Vagina (tissue), 2 donors: ENCODE results near the gene ENOX1. TPM values are rescaled to one million over a fixed set of nuclear protein-coding genes. Genes with fewer than 3 reads are reported as not detected.

Experiments used
- DNase-seq, 2 donors: peaks; one replicate each; pipeline ENCODE4 v3.0.0-alpha.2; 2017; ENCODE audit errors: extremely low spot score in 2 of 2
- H3K27ac ChIP-seq: fragments of 200-600 bp; sonication (generic); one replicate; pipeline ENCODE4 v1.5.1; 2019
- H3K27me3 ChIP-seq: fragments of 200-600 bp; sonication (generic); one replicate; pipeline ENCODE4 v1.5.1; 2019
- H3K36me3 ChIP-seq, 2 donors: fragments of 200-600 bp; sonication (generic); one replicate each; pipeline ENCODE4 v1.5.1; 2017 to 2019
- H3K4me1 ChIP-seq: fragments of 200-600 bp; sonication (generic); one replicate; pipeline ENCODE4 v1.5.1; 2019
- H3K4me3 ChIP-seq, 2 donors: fragments of 200-600 bp; sonication (generic); 1 replicate in 1 of 2; 2 replicates in 1 of 2; pipeline ENCODE4 v1.5.1; 2016 to 2019
- H3K9me3 ChIP-seq: fragments of 200-600 bp; sonication (generic); one replicate; pipeline ENCODE4 v1.5.1; 2019
- CTCF ChIP-seq, 3 experiments: fragments of 450-650 bp in 2 of 3; fragments of 200-600 bp in 1 of 3; sonication (generic) in 1 of 3; IDR thresholded peaks; one replicate each; pipeline ENCODE4 v1.5.1; 2017 to 2019; ENCODE audit warnings: antibody characterized with exemption in 3 of 3, mild to moderate bottlenecking in 2 of 3, moderate library complexity in 2 of 3
- POLR2A ChIP-seq, 2 donors: fragments of 450-650 bp; IDR thresholded peaks; one replicate each; pipeline ENCODE4 v1.6.1; 2017; ENCODE audit warnings: antibody characterized with exemption in 2 of 2, mild to moderate bottlenecking in 2 of 2, moderate library complexity in 2 of 2
- POLR2AphosphoS5 ChIP-seq, 2 donors: sonication (generic); formaldehyde crosslinking; IDR thresholded peaks; one replicate each; pipeline ENCODE4 v1.9.0; 2017; ENCODE audit warnings: antibody characterized with exemption in 2 of 2, mild to moderate bottlenecking in 2 of 2, low read depth in 1 of 2; ENCODE audit not compliant: insufficient read depth in 1 of 2
- intact Hi-C: fragments of 100-400 bp; cut with DNase I; formaldehyde crosslinking; loops from one replicate; pipeline ENCODE4 v1.15.1; 2023
- total RNA-seq: library from RNA; depleted of rRNA; stranded (reverse); fragments of >200 nt; gene quantifications from one replicate; pipeline ENCODE4 v1.2.3, GENCODE V29; 2016

Gene ENOX1
- total RNA-seq, 1 donor from 2014 or later = 2.7 TPM

GRCh38 chr13:43285933-43286597 lies 500.7 kb downstream of the ENOX1 start:
- intact Hi-C loops = no loop called here
- no peak for DNase-seq
- H3K4me3 ChIP-seq = no peak overlapping the region
- H3K27me3 ChIP-seq = no peaks in the 10 kb centered on the region
- no peak for TF ChIP-seq POLR2A (IDR thresholded peaks at IDR 0.05)
- no peaks in the 10 kb centered on the region for H3K9me3 ChIP-seq
- no peak overlapping the region for H3K27ac ChIP-seq
- peaks cover 17% of the 10 kb centered on the region for H3K4me1 ChIP-seq
- no peaks in the 10 kb centered on the region for H3K36me3 ChIP-seq

- intact Hi-C loops = no loop called here
- H3K36me3 ChIP-seq = no peaks in the 10 kb centered on the region
- peaks cover 3% of the 10 kb centered on the region for H3K4me1 ChIP-seq
- H3K4me3 ChIP-seq = no peak overlapping the region
- no peaks in the 10 kb centered on the region for H3K27me3 ChIP-seq
- H3K27ac ChIP-seq = no peak overlapping the region
- TF ChIP-seq POLR2AphosphoS5 (IDR thresholded peaks at IDR 0.05; ENCODE audit: insufficient read depth in 1 of 2, low read depth in 1 of 2) (no peak), CTCF (IDR thresholded peaks at IDR 0.05) (no peak), POLR2A (IDR thresholded peaks at IDR 0.05) (no peak)
- DNase-seq = no peak
- H3K9me3 ChIP-seq = no peaks in the 10 kb centered on the region
Observed at GRCh38 chr13:43284162-43284561, 502.6 kb downstream of the ENOX1 start.

- Histone ChIP-seq H3K36me3 (no peaks in the 10 kb centered on the region), H3K4me1 (no peaks in the 10 kb centered on the region), H3K27ac (no peak overlapping the region), H3K9me3 (no peaks in the 10 kb centered on the region), H3K4me3 (no peak overlapping the region), H3K27me3 (no peaks in the 10 kb centered on the region)
- intact Hi-C loops = no loop called here
- DNase-seq = no peak
- TF ChIP-seq POLR2A (IDR thresholded peaks at IDR 0.05) (no peak), POLR2AphosphoS5 (IDR thresholded peaks at IDR 0.05; ENCODE audit: insufficient read depth in 1 of 2, low read depth in 1 of 2) (no peak), CTCF (IDR thresholded peaks at IDR 0.05) (no peak)
Observed at GRCh38 chr13:43279696-43280095, 507.1 kb downstream of the ENOX1 start.

GRCh38 chr13:43278127-43278526 lies 508.6 kb downstream of the ENOX1 start:
- H3K27ac ChIP-seq = no peak overlapping the region
- no peak for DNase-seq
- no peaks in the 10 kb centered on the region for H3K9me3 ChIP-seq
- no peak overlapping the region for H3K4me3 ChIP-seq
- no peaks in the 10 kb centered on the region for H3K36me3 ChIP-seq
- no peak for TF ChIP-seq CTCF (IDR thresholded peaks at IDR 0.05)
- no peak for TF ChIP-seq POLR2AphosphoS5 (IDR thresholded peaks at IDR 0.05; ENCODE audit: insufficient read depth in 1 of 2, low read depth in 1 of 2)
- H3K27me3 ChIP-seq = no peaks in the 10 kb centered on the region
- intact Hi-C loops = no loop called here
- no peaks in the 10 kb centered on the region for H3K4me1 ChIP-seq

- no peak for TF ChIP-seq CTCF (IDR thresholded peaks at IDR 0.05)
- TF ChIP-seq POLR2A (IDR thresholded peaks at IDR 0.05) = no peak
- no peak for TF ChIP-seq POLR2AphosphoS5 (IDR thresholded peaks at IDR 0.05; ENCODE audit: insufficient read depth in 1 of 2, low read depth in 1 of 2)
- no peaks in the 10 kb centered on the region for H3K9me3 ChIP-seq
- no peak overlapping the region for H3K27ac ChIP-seq
- H3K27me3 ChIP-seq = no peaks in the 10 kb centered on the region
- no peak overlapping the region for H3K4me3 ChIP-seq
- no peaks in the 10 kb centered on the region for H3K4me1 ChIP-seq
- intact Hi-C loops = no loop called here
- no peak for DNase-seq
- H3K36me3 ChIP-seq = no peaks in the 10 kb centered on the region
Observed at GRCh38 chr13:43277142-43277541, 509.6 kb downstream of the ENOX1 start.
